SJSA1 (cell line): ENCODE results near the gene PREPL. TPM values are rescaled to one million over a fixed set of nuclear protein-coding genes. Genes with fewer than 3 reads are reported as not detected.
"Not testable (repeated sequence)": the region's sequence is repeated elsewhere in the genome, so short reads cannot be mapped to it uniquely, and the experiment has no call there.

ENCODE experiments used
- DNase-seq, 2 experiments: peaks; one replicate each; pipeline ENCODE4 v3.0.0-alpha.2; 2015 to 2020; ENCODE audit warnings: low spot score in 2 of 2, low read depth in 1 of 2
- H3K27ac ChIP-seq: fragments of 250-450 bp; sonication (Bioruptor Pico); 2 replicates; pipeline ENCODE4 v1.5.1; 2020; ENCODE audit warnings: mild to moderate bottlenecking, moderate library complexity
- H3K27me3 ChIP-seq: fragments of 250-450 bp; sonication (Bioruptor Pico); replicated peaks from 2 replicates; pipeline ENCODE4 v1.5.1; 2020; ENCODE audit warnings: mild to moderate bottlenecking, moderate library complexity
- H3K36me3 ChIP-seq: fragments of 250-450 bp; sonication (Bioruptor Pico); 2 replicates; pipeline ENCODE4 v1.5.1; 2020; ENCODE audit warnings: mild to moderate bottlenecking
- H3K4me1 ChIP-seq: fragments of 250-450 bp; sonication (Bioruptor Pico); replicated peaks from 2 replicates; pipeline ENCODE4 v1.6.1; 2021; ENCODE audit warnings: mild to moderate bottlenecking
- H3K4me3 ChIP-seq: fragments of 250-450 bp; sonication (Bioruptor Pico); 2 replicates; pipeline ENCODE4 v1.5.1; 2020; ENCODE audit warnings: mild to moderate bottlenecking
- H3K9me3 ChIP-seq: fragments of 250-450 bp; sonication (Bioruptor Pico); replicated peaks from 2 replicates; pipeline ENCODE4 v1.5.1; 2020; ENCODE audit warnings: mild to moderate bottlenecking
- total RNA-seq: library from RNA; depleted of rRNA; stranded (reverse); fragments of >200 nt; shearing (Covaris generic); gene quantifications from 2 replicates; pipeline ENCODE4 v1.2.3, GENCODE V29; 2014

The PREPL gene
- total RNA-seq, 1 experiment from 2014 or later: 39.0 TPM

DNA sequence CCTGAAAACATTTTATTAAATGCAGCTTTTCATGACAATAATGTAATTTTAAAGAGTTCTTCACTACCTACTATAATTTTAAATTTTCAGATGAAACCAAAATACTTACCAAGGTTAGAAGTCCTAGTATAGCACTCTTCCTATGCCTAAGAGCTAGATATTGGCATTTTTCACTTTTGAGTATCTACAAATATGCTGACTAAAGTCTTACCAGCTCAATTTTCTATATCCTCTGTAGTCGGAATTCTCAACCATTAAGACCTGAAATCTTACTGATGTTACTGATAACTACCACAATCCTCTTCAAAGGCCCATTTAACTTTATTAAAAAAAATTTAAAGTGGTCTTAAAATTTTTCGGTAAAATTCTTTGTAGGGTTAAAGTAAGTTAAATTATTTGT is 32.0 kb downstream of the PREPL start:
- H3K27ac ChIP-seq: no peak overlapping the region
- peaks cover 37% of the 10 kb centered on the region for H3K36me3 ChIP-seq
- H3K9me3 ChIP-seq: no peaks in the 10 kb centered on the region
- DNase-seq: no peak
- no peak overlapping the region for H3K4me3 ChIP-seq
- no peaks in the 10 kb centered on the region for H3K27me3 ChIP-seq
- H3K4me1 ChIP-seq: no peaks in the 10 kb centered on the region

DNA sequence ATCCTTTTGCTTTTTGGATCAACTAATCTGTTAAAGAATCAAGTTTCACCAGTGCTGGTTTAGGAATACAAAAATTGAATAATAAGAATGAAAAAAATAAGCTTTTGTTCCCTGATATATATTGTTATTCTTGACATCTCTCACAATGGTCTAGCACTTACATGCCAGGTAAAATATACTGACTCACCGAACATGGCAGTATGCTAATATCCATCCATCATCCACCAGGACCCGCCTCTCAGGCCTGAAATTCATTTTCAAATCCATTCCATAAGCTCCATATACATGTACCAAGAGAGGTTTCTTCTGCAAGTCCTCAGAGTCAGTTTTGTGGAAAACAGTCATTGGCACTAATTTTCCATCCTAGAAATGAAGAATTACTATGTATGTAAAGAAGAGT is 32.5 kb downstream of the PREPL start:
- H3K9me3 ChIP-seq: no peaks in the 10 kb centered on the region
- H3K4me1 ChIP-seq: no peaks in the 10 kb centered on the region
- no peak overlapping the region for H3K27ac ChIP-seq
- no peaks in the 10 kb centered on the region for H3K27me3 ChIP-seq
- DNase-seq: no peak
- H3K36me3 ChIP-seq: peaks cover 42% of the 10 kb centered on the region
- H3K4me3 ChIP-seq: no peak overlapping the region

DNA sequence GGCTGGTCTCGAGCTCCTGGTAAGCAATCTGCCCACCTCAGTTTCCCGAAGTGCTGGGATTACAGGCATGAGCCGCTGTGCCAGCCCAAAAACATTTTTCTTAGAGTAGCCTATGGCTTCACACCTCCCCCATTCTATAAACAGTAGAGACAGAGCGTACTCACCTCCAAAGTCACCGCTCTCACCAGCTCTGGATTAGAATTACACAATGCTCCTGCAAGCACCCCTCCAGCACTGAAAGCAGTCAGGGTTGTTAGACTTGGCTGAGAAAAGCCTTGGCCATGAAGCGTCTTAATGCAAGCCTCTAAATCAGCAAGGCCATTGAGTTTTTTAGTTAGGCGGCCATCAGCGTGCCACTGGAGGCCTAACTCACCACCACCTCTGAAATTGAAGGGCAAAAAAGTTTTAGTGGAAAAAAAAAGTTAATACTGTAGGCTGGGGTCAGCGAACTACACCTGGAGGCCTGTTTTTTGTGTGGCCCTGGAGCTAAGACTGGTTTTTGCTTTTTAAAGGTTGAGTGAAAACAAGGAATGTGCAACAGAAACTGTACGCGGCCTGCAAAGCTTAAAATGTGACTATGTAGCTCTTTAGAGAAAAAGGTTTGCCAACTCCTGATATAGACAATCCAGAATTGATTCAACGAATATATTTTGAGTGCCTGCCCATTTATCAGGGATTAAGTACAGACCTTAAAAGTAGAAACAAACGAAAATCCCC is 34.6 kb downstream of the PREPL start:
- H3K4me3 ChIP-seq: no peak overlapping the region
- no peaks in the 10 kb centered on the region for H3K27me3 ChIP-seq
- no peaks in the 10 kb centered on the region for H3K4me1 ChIP-seq
- H3K9me3 ChIP-seq: no peaks in the 10 kb centered on the region
- no peak for DNase-seq
- no peak overlapping the region for H3K27ac ChIP-seq
- peaks cover 46% of the 10 kb centered on the region for H3K36me3 ChIP-seq

DNA sequence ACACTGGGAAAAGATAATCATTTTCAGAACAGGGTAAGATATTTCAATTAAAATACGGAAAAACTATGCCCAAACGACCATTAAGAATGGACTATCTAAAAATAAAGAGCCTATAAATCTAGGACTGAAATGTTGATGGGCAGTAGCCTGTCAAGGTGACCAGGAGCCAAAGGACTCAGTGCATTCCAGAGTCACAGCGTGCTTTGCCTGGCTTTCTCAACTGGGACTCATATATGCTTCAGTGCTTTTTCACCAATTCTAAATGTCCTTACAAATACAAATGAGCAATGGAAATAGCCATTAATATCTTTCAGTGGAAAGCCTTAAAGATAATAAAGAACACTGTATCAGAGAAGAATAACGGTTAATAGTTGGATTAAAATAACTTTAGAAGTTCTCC is 35.4 kb downstream of the PREPL start:
- DNase-seq: no peak
- H3K9me3 ChIP-seq: no peaks in the 10 kb centered on the region
- no peak overlapping the region for H3K4me3 ChIP-seq
- H3K27ac ChIP-seq: no peak overlapping the region
- no peaks in the 10 kb centered on the region for H3K27me3 ChIP-seq
- H3K36me3 ChIP-seq: peaks cover 49% of the 10 kb centered on the region
- no peaks in the 10 kb centered on the region for H3K4me1 ChIP-seq

DNA sequence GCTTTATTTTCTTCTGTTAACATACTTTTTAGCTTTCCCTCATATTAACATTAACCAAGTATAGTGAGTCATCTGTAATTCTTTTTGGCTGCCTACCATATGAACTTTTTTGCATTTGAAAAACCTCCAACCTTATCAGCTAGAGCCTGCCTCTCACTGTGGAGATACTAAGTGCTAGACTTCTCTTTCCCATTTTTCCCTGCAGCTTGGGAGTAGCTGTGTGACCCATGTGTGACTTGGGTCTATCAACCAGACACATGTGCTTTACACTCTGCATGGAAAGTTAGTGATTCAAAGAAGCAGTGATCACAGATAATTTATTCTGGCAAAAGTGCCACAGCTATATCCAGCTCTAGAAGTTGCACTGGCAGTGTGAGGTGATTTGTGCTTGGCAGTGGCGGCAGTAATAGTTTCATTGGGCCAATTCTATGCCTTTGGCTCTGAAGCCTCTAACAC is 36.3 kb downstream of the PREPL start:
- Histone ChIP-seq H3K27me3 (no peaks in the 10 kb centered on the region), H3K4me1 (no peaks in the 10 kb centered on the region), H3K36me3 (peaks cover 50% of the 10 kb centered on the region), H3K9me3 (no peaks in the 10 kb centered on the region), H3K27ac (no peak overlapping the region), H3K4me3 (no peak overlapping the region)
- no peak for DNase-seq

DNA sequence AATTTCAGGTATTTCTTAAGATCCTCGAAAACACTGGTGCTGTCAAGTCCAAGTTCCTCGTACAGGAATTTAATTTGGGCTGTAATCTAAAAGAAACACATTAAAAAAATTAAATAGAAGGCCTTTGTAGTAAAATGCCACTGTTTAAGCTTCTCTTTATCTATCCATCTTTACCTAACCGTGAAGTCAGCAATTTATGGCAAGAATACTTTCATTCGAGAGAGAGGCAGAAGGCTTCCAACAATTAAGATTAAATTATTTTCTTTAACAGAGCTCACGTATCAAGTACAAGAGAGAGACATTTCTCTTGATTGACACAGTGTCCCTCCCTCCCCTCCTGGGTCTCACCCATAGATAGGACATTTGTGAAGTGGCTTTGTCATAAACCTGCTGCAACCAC is 39.9 kb downstream of the PREPL start:
- Histone ChIP-seq H3K36me3 (peaks cover 44% of the 10 kb centered on the region), H3K4me3 (no peak overlapping the region), H3K27me3 (no peaks in the 10 kb centered on the region), H3K4me1 (no peaks in the 10 kb centered on the region), H3K9me3 (no peaks in the 10 kb centered on the region), H3K27ac (no peak overlapping the region)
- DNase-seq: no peak

DNA sequence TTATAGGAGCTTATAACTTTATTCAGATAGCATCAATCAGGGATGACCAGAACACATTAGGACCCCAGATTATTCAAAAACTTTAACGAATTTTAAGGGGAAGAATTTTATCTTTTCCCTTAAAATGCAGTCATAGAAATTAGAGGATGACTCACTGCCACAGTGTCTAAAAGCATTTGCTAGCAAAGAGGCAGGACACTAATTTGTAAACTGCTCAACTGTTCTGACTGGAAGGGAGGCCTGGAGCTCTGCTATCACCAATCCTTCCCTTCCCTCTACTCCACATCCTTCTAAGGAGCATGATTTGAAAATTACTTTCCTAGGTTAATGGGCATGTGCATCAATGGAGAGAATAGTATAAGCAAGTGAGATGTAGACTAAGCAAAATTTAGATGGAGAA is 40.5 kb downstream of the PREPL start:
- Histone ChIP-seq H3K27me3 (no peaks in the 10 kb centered on the region), H3K9me3 (no peaks in the 10 kb centered on the region), H3K36me3 (peaks cover 44% of the 10 kb centered on the region), H3K27ac (no peak overlapping the region), H3K4me1 (no peaks in the 10 kb centered on the region), H3K4me3 (no peak overlapping the region)
- DNase-seq: no peak

DNA sequence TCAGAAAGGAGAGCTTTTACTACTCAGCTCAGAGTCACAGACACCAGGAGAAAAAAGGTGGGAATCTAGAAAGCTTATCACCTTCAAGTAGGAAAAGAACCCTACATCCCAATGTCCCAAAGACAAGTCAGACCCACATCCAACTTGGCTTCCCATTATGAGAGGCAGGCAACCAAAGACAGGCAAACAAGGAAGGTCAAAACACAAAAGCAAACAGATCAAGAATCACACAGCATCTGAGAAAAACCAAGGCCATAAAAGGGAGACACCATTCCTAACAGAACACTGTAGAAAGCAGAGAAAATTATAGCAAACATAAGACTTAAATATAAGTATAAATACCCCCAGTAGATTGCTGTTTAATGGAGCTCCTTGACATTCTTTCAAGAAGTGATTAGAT is 45.3 kb downstream of the PREPL start:
- H3K4me3 ChIP-seq: no peak overlapping the region
- no peaks in the 10 kb centered on the region for H3K4me1 ChIP-seq
- DNase-seq: no peak
- no peaks in the 10 kb centered on the region; the same call in 1 of the 2 replicates for H3K9me3 ChIP-seq
- H3K27ac ChIP-seq: no peak overlapping the region
- no peaks in the 10 kb centered on the region for H3K27me3 ChIP-seq
- H3K36me3 ChIP-seq: peaks cover 16% of the 10 kb centered on the region; the same call in 1 of the 2 replicates

DNA sequence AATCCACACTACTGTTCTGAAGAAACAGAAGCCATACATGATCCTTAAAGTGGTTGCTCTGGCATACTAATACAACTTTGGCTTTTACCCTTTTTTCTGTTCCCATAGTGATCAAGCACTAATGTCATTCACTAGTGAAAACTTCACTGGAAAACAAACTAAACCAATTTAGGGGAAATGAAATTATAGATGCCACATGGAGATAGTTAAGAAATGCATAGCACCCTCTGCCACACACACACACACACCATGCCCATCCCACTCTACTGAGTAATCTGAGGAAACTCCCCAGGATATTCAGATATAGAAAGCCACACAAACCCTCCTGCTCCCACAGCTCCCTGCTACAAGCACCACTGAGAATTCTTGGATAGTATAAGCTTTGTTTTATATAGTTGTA is 46.9 kb downstream of the PREPL start:
- DNase-seq: no peak
- 0 out of 2 replicates have a peak, but pooled peaks cover 3% of the 10 kb centered on the region for H3K36me3 ChIP-seq
- no peaks in the 10 kb centered on the region for H3K4me1 ChIP-seq
- no peak overlapping the region for H3K27ac ChIP-seq
- no peak overlapping the region for H3K4me3 ChIP-seq
- H3K27me3 ChIP-seq: no peaks in the 10 kb centered on the region
- H3K9me3 ChIP-seq: no peaks in the 10 kb centered on the region; the same call in 1 of the 2 replicates

DNA sequence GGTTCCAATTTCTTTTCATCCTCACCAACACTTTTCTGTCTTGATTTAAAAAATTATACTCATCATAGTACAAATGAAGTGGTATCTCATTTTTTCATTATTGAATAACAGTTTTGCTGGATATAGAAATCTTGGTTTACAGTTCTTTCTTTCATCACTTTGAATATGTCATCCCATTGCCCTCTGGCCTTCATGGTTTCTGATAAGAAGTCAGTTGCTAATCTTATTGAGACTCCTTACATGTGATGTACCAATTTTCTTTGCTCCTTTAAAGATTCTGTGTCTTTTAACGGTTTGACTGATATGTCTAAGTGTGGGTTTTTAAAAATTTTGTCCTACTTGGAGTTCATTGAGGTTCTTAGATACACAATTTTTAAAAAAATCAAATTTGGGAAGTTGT is 51.0 kb downstream of the PREPL start:
- Histone ChIP-seq H3K9me3 (no peaks in the 10 kb centered on the region; the same call in none of the 2 replicates), H3K4me3 (no peak overlapping the region), H3K4me1 (no peaks in the 10 kb centered on the region), H3K36me3 (no peaks in the 10 kb centered on the region), H3K27me3 (no peaks in the 10 kb centered on the region), H3K27ac (no peak overlapping the region)
- no peak for DNase-seq

DNA sequence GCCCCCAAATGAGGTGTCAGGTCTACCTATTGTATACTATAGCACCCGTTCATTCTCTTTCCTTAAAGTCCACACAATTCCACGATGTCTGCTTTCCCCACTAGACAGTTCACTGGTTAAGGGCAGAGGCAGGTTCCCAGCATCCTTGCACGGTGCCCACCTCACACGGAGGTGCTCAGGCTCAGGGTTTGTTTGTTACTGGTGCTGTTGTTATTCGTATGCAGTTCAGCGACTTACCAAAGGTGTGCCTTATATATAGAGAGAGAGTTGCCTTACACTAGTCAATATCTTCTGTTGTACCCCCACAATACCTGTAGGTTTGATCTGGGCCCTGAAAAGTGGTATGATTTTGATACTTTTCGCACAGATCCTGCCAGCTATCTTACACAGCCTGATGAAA is 55.4 kb downstream of the PREPL start:
- no peak for DNase-seq
- no peaks in the 10 kb centered on the region; the same call in none of the 2 replicates for H3K9me3 ChIP-seq
- no peak overlapping the region for H3K4me3 ChIP-seq
- no peaks in the 10 kb centered on the region for H3K4me1 ChIP-seq
- H3K27ac ChIP-seq: no peak overlapping the region
- no peaks in the 10 kb centered on the region for H3K27me3 ChIP-seq
- H3K36me3 ChIP-seq: no peaks in the 10 kb centered on the region

DNA sequence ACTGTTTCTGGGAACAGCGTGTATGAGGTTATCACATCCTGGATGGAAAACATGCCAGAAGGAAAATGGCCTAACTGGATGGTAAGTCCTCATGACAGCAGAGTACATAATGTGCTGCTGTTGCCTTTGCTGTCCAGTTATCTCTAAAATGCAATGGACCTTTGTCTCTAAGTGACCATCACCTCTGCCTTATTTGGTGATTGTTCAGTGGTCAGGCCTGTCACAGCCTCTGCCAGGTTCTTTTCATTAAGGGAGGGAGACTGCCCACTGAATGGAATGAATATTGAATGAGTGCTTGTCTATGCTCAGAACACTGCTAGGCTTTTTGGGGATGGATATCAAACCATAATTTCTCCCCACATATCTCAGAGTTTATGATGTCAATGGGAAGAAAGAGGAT is 57.0 kb downstream of the PREPL start:
- no peak for DNase-seq
- H3K4me3 ChIP-seq: no peak overlapping the region
- H3K27ac ChIP-seq: no peak overlapping the region
- no peaks in the 10 kb centered on the region for H3K36me3 ChIP-seq
- no peaks in the 10 kb centered on the region for H3K27me3 ChIP-seq
- no peaks in the 10 kb centered on the region; the same call in none of the 2 replicates for H3K9me3 ChIP-seq
- H3K4me1 ChIP-seq: no peaks in the 10 kb centered on the region

DNA sequence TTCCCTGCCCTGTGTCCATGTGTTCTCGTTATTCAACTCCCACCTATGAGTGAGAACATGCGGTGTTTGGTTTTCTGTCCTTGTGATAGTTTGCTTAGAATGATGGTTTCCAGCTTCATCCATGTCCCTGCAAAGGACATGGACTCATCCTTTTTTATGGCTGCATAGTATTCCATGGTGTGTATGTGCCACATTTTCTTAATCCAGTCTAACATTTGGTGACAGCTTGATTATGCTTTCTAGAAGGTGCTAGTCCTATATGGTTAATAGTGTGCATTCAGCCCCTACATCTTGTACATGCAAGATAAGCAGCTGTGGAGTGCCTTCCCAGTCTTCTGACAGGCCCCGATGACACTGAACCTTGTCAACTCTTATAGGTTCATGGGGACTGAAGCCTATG is 57.5 kb downstream of the PREPL start:
- H3K4me3 ChIP-seq, H3K9me3 ChIP-seq, H3K27me3 ChIP-seq, H3K36me3 ChIP-seq, DNase-seq, H3K27ac ChIP-seq, H3K4me1 ChIP-seq: not testable (repeated sequence)

DNA sequence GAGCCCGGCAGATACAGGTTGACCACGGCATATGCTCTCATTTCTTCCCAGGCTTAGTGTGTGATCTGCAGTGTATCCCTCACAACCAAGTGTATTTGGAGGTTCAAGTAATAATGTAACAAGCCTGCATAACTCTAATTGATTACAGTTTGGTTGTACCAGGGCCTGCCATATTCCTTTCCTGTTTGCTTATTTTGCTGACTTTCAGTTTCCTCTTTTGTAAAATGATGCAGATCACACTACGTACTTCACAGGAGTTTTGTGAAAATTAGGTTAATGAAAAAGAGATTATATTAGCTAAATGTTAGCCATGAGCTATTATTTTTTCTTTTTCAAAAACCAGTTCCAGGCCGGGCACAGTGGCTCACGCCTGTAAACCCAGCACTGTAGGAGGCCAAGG is 60.2 kb downstream of the PREPL start:
- no peak overlapping the region for H3K27ac ChIP-seq
- H3K36me3 ChIP-seq: no peaks in the 10 kb centered on the region
- no peaks in the 10 kb centered on the region; the same call in 1 of the 2 replicates for H3K9me3 ChIP-seq
- no peaks in the 10 kb centered on the region for H3K4me1 ChIP-seq
- H3K27me3 ChIP-seq: no peaks in the 10 kb centered on the region
- DNase-seq: no peak
- H3K4me3 ChIP-seq: no peak overlapping the region

DNA sequence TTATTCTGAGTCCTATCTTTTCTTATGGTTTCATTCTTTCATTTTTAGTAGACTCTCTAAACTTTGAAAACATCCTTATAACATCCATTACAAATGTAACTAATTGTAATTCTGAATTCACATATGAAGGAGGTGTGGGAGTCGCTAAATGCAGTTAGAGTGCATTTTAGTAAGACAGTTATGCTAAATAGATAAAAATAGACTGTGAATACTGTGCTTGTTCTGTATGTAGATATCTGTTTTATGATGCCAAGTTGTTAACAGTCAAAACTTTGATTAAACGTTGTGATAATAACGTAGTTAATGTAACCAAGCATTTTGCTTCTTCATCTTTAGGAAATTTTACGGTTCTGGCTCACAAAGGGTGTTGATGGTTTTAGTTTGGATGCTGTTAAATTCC is 61.7 kb downstream of the PREPL start:
- no peaks in the 10 kb centered on the region for H3K27me3 ChIP-seq
- no peaks in the 10 kb centered on the region for H3K4me1 ChIP-seq
- H3K4me3 ChIP-seq: no peak overlapping the region
- H3K9me3 ChIP-seq: no peaks in the 10 kb centered on the region; the same call in 1 of the 2 replicates
- H3K36me3 ChIP-seq: no peaks in the 10 kb centered on the region
- DNase-seq: no peak
- H3K27ac ChIP-seq: no peak overlapping the region
